DND-41 (cell line): ENCODE results near the gene IL2RA.

Source experiments
- ATAC-seq: fragments of 200-7000 bp; cut with Tn5 transposase; 3 replicates; pipeline ENCODE4 v1.9.1; 2021; ENCODE audit warnings: low read depth; ENCODE audit not compliant: insufficient read depth
- DNase-seq: peaks from one replicate; pipeline ENCODE4 v3.0.0-alpha.2; 2020
- H2AFZ ChIP-seq: 2 replicates; pipeline ENCODE4 v1.6.0; 2012; ENCODE audit warnings: low read depth, low read length
- H3K27ac ChIP-seq: 2 replicates; pipeline ENCODE4 v1.5.1; 2012; ENCODE audit warnings: low read length, inconsistent platforms
- H3K27me3 ChIP-seq: fragments of 200-600 bp; sonication (generic); 2 replicates; pipeline ENCODE4 v1.6.0; 2012; ENCODE audit warnings: low read length, mild to moderate bottlenecking, inconsistent platforms; ENCODE audit not compliant: insufficient read depth, poor library complexity
- H3K36me3 ChIP-seq: 2 replicates; pipeline ENCODE4 v1.5.1; 2012; ENCODE audit warnings: low read length, inconsistent platforms; ENCODE audit not compliant: insufficient read depth
- H3K4me1 ChIP-seq: 2 replicates; pipeline ENCODE4 v1.5.1; 2012; ENCODE audit warnings: mild to moderate bottlenecking, low read length; ENCODE audit not compliant: insufficient read depth
- H3K4me2 ChIP-seq: 2 replicates; pipeline ENCODE4 v1.6.0; 2012; ENCODE audit warnings: mild to moderate bottlenecking, moderate library complexity, low read length, inconsistent platforms; ENCODE audit not compliant: insufficient read depth
- H3K4me3 ChIP-seq, 2 experiments: fragments of 200-600 bp in 1 of 2; shearing (Covaris generic) in 1 of 2; 2 replicates each; pipeline ENCODE4 v1.5.1; 2012 to 2016; ENCODE audit warnings: inconsistent platforms in 2 of 2, low read length in 2 of 2, mild to moderate bottlenecking in 2 of 2, low read depth in 1 of 2, moderate library complexity in 1 of 2
- H3K79me2 ChIP-seq: 2 replicates; pipeline ENCODE4 v1.6.0; 2012; ENCODE audit warnings: low read length, inconsistent platforms; ENCODE audit not compliant: insufficient read depth
- H3K9ac ChIP-seq: 2 replicates; pipeline ENCODE4 v1.6.0; 2012; ENCODE audit warnings: low read depth, mild to moderate bottlenecking, inconsistent platforms, low read length, moderate library complexity
- H3K9me3 ChIP-seq: 2 replicates; pipeline ENCODE4 v1.5.1; 2012; ENCODE audit warnings: low read length, moderate library complexity, mild to moderate bottlenecking, inconsistent platforms; ENCODE audit not compliant: insufficient read depth, severe bottlenecking
- H4K20me1 ChIP-seq: 2 replicates; pipeline ENCODE4 v1.6.0; 2012; ENCODE audit warnings: low read length; ENCODE audit not compliant: insufficient read depth
- CTCF ChIP-seq: IDR thresholded peaks from 2 replicates; pipeline ENCODE4 v1.5.1; 2012; ENCODE audit warnings: borderline replicate concordance, low read length, moderate library complexity, mild to moderate bottlenecking; ENCODE audit not compliant: poor library complexity, severe bottlenecking; ENCODE audit errors: extremely low read depth
- EZH2 ChIP-seq: IDR thresholded peaks from 3 replicates; pipeline ENCODE4 v1.6.1; 2012; ENCODE audit warnings: borderline replicate concordance, low read depth, mild to moderate bottlenecking, moderate library complexity, low read length, inconsistent platforms; ENCODE audit not compliant: severe bottlenecking

The IL2RA gene

GRCh38 chr10:6069081-6069931 lies 7.1 kb upstream of the IL2RA start:
- ATAC-seq = peak; percentile 44
- Histone ChIP-seq H3K9ac (peak overlapping the region; percentile 35), H3K79me2 (no peaks in the 10 kb centered on the region), H3K4me1 (peaks cover 63% of the 10 kb centered on the region), H3K4me3 (peak overlapping the region in 1 of 2 experiments; percentile 20; a peak in 1 of 4 replicates), H3K27me3 (no peaks in the 10 kb centered on the region), H3K36me3 (no peaks in the 10 kb centered on the region), H3K4me2 (peak overlapping the region; percentile 45), H3K27ac (peak overlapping the region; percentile 64), H4K20me1 (no peaks in the 10 kb centered on the region), H3K9me3 (no peaks in the 10 kb centered on the region), H2AFZ (peak overlapping the region; percentile 3; the same call in 1 of the 2 replicates)
- TF ChIP-seq CTCF = no peak
- no peak for TF ChIP-seq EZH2
- peak; percentile 29 for DNase-seq

GRCh38 chr10:6068422-6068821 lies 6.3 kb upstream of the IL2RA start:
- Histone ChIP-seq H3K27ac (peak overlapping the region; percentile 64), H3K27me3 (no peaks in the 10 kb centered on the region), H3K36me3 (no peaks in the 10 kb centered on the region), H3K4me3 (peak overlapping the region in 1 of 2 experiments; percentile 8; a peak in 1 of 4 replicates), H3K9ac (peak overlapping the region; percentile 35), H3K4me1 (peaks cover 63% of the 10 kb centered on the region), H3K9me3 (no peaks in the 10 kb centered on the region), H4K20me1 (no peaks in the 10 kb centered on the region), H3K79me2 (no peaks in the 10 kb centered on the region), H3K4me2 (peak overlapping the region; percentile 45), H2AFZ (peak overlapping the region; percentile 27; the same call in 1 of the 2 replicates)
- ATAC-seq (peak; percentile 96), DNase-seq (peak; percentile 71)
- TF ChIP-seq CTCF = peak; percentile 21
- no peak for TF ChIP-seq EZH2

GRCh38 chr10:6068006-6068405 lies 5.8 kb upstream of the IL2RA start:
- no peak for DNase-seq
- H3K4me2 ChIP-seq = peak overlapping the region; percentile 45
- peaks cover 59% of the 10 kb centered on the region for H3K4me1 ChIP-seq
- H4K20me1 ChIP-seq = no peaks in the 10 kb centered on the region
- TF ChIP-seq EZH2 = no peak
- H3K9ac ChIP-seq = peak overlapping the region; percentile 35; the same call in 1 of the 2 replicates
- H3K4me3 ChIP-seq = 0 out of 4 replicates have a peak overlapping the region, but pooled peaks of 1 of the 2 experiments have one; percentile 8
- no peaks in the 10 kb centered on the region for H3K79me2 ChIP-seq
- ATAC-seq = no peak
- H3K27me3 ChIP-seq = no peaks in the 10 kb centered on the region
- no peaks in the 10 kb centered on the region for H3K36me3 ChIP-seq
- no peaks in the 10 kb centered on the region for H3K9me3 ChIP-seq
- H3K27ac ChIP-seq = peak overlapping the region; percentile 64
- H2AFZ ChIP-seq = no peak overlapping the region

GRCh38 chr10:6067457-6067856 lies 5.3 kb upstream of the IL2RA start:
- Histone ChIP-seq H3K9me3 (no peaks in the 10 kb centered on the region), H3K4me1 (peaks cover 55% of the 10 kb centered on the region), H3K36me3 (no peaks in the 10 kb centered on the region), H3K4me3 (no peak overlapping the region), H3K4me2 (no peak overlapping the region), H4K20me1 (no peaks in the 10 kb centered on the region), H3K27ac (no peak overlapping the region), H3K9ac (no peak overlapping the region), H3K27me3 (no peaks in the 10 kb centered on the region), H2AFZ (no peak overlapping the region), H3K79me2 (no peaks in the 10 kb centered on the region)
- TF ChIP-seq CTCF (no peak), EZH2 (no peak)
- DNase-seq (no peak), ATAC-seq (no peak)
